Neural progenitor cell (in vitro differentiated cells): ENCODE measurements around the gene TRAF4.

ENCODE experiments used
- EZH2 ChIP-seq: fragments of 200-600 bp; sonication (generic); IDR thresholded peaks from 2 replicates; pipeline ENCODE4 v1.6.1; 2017; ENCODE audit warnings: antibody characterized with exemption, mild to moderate bottlenecking, moderate library complexity
- EZH2phosphoT487 ChIP-seq: fragments of 200-600 bp; sonication (generic); IDR thresholded peaks from 2 replicates; pipeline ENCODE4 v1.6.1; 2017; ENCODE audit warnings: antibody characterized with exemption
- TF ChIP-seq, protein P1 (sequence below): fragments of 200-600 bp; sonication (generic); IDR thresholded peaks from 2 replicates; pipeline ENCODE4 v1.5.1; 2017; ENCODE audit warnings: antibody characterized with exemption, mild to moderate bottlenecking

DNA sequence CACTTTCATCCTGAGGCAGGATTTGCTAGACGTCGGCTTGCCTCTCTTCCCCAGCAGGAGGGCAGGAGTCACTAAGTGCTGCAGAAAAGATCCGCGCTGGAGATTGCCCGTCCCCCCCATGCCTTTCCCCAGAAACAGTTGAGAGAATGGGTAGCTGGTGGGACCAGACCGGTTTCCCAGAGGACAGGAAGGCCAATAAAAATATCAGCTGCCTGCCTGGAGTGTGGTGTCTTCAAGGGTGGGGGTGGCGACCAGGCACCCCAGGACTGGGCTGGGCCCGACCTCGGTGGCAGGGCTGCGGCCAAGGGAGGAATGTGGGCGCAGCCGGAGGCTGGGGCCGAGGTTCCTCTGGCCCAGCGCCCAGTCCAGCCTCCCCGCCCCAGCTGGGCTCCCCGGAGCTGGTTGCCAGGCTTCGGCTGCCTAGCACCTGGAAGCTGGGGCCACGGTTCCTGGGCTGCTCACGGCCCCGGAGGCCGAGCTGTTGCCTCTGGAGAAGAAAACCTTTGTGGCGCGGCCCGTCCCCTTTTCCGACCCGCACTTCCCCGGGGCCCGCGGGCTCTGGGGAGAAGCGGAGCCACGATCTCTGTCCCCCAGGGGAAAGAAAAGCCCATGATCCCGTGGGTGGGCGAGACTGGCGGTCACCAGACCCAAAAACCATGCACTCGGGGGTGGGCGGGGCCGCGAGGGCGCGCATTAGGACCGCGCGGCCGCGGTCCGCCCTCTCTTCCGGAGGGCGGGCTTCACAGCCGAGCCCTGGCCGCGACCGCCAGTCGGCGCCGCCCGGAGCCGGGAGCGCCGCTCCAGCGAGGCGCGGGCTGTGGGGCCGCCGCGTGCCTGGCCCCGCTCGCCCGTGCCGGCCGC, at the start of gene TRAF4:
- TF ChIP-seq EZH2phosphoT487 (no peak), EZH2 (no peak)
- TF ChIP-seq, protein P1, sequence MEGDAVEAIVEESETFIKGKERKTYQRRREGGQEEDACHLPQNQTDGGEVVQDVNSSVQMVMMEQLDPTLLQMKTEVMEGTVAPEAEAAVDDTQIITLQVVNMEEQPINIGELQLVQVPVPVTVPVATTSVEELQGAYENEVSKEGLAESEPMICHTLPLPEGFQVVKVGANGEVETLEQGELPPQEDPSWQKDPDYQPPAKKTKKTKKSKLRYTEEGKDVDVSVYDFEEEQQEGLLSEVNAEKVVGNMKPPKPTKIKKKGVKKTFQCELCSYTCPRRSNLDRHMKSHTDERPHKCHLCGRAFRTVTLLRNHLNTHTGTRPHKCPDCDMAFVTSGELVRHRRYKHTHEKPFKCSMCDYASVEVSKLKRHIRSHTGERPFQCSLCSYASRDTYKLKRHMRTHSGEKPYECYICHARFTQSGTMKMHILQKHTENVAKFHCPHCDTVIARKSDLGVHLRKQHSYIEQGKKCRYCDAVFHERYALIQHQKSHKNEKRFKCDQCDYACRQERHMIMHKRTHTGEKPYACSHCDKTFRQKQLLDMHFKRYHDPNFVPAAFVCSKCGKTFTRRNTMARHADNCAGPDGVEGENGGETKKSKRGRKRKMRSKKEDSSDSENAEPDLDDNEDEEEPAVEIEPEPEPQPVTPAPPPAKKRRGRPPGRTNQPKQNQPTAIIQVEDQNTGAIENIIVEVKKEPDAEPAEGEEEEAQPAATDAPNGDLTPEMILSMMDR: no peak
